Bronchial epithelial cell (primary cell): ENCODE data around the gene FAM53B. TPM values are rescaled to one million over a fixed set of nuclear protein-coding genes. Genes with fewer than 3 reads are reported as not detected.

Experiments used
- DNase-seq: peaks from one replicate; pipeline ENCODE4 v3.0.0-alpha.2; 2010; ENCODE audit warnings: low read depth
- FAIRE-seq: peaks from 2 replicates; lab custom pipeline; 2011; peaks lifted over from hg19 to GRCh38; lab: Jason Lieb, UNC
- H3K27me3 ChIP-seq: 2 replicates; pipeline ENCODE4 v1.5.1; 2011; ENCODE audit warnings: low read length; ENCODE audit not compliant: control insufficient read depth, insufficient read depth
- H3K36me3 ChIP-seq: 2 replicates; pipeline ENCODE4 v1.5.1; 2011; ENCODE audit warnings: low read length; ENCODE audit not compliant: control insufficient read depth, insufficient read depth
- H3K4me3 ChIP-seq: 2 replicates; pipeline ENCODE4 v1.5.1; 2011; ENCODE audit warnings: mild to moderate bottlenecking, low read depth, low read length, control low read depth
- total RNA-seq: library from RNA; depleted of rRNA; stranded (reverse); fragments of >200 nt; gene quantifications from 2 replicates; pipeline ENCODE4 v1.2.1, GENCODE V29; 2014
- TF ChIP-seq, protein P1 (sequence below): IDR thresholded peaks from 2 replicates; pipeline ENCODE4 v1.5.1; 2011; ENCODE audit warnings: mild to moderate bottlenecking, moderate library complexity, low read length, control low read depth, inconsistent platforms; ENCODE audit not compliant: insufficient read depth, severe bottlenecking

Gene FAM53B
- total RNA-seq, 1 donor from 2014 or later = 19.5 TPM

DNA sequence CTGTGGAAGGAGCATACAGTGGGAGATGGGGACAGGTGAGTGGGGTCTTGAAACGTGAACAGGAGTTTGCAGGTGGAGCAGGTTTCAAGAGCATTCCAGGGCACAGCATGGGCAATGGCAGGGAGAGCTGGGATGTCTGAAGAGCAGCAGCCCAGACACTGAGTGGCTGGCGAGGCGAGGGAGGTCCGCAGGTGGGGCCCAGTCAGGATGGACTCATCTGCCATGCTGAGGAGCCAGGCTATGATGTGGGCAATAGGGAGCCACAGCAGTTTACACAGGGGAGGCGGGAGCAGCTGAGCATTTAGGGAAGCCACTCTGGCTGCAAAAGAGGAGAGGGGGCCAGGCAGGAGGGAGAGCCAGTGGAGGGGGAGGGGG, 138.7 kb downstream of the FAM53B start:
- TF ChIP-seq, protein P1, sequence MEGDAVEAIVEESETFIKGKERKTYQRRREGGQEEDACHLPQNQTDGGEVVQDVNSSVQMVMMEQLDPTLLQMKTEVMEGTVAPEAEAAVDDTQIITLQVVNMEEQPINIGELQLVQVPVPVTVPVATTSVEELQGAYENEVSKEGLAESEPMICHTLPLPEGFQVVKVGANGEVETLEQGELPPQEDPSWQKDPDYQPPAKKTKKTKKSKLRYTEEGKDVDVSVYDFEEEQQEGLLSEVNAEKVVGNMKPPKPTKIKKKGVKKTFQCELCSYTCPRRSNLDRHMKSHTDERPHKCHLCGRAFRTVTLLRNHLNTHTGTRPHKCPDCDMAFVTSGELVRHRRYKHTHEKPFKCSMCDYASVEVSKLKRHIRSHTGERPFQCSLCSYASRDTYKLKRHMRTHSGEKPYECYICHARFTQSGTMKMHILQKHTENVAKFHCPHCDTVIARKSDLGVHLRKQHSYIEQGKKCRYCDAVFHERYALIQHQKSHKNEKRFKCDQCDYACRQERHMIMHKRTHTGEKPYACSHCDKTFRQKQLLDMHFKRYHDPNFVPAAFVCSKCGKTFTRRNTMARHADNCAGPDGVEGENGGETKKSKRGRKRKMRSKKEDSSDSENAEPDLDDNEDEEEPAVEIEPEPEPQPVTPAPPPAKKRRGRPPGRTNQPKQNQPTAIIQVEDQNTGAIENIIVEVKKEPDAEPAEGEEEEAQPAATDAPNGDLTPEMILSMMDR = no peak
- H3K36me3 ChIP-seq = no peaks in the 10 kb centered on the region
- FAIRE-seq (no peak), DNase-seq (no peak)
- H3K27me3 ChIP-seq = no peaks in the 10 kb centered on the region
- H3K4me3 ChIP-seq = no peak overlapping the region

DNA sequence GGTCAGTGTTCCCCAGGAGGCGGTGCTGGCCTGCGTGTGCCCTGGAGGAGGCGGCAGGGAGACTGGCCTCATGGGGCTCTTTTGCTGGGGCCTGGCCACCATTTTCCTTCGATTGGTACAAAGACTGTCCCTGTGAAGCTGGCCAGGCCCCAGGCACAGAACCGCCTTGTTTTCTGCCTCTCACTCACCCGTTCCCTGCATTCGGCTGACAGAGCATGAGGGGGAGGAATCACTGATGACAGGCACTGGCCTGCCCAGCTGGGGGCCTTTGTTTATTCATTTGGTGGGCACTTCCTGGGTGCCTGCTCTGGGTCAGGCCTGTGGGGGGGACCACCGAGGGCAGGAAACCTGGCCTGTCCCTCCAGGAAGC, 139.2 kb downstream of the FAM53B start:
- Histone ChIP-seq H3K27me3 (no peaks in the 10 kb centered on the region), H3K4me3 (no peak overlapping the region), H3K36me3 (no peaks in the 10 kb centered on the region)
- FAIRE-seq (no peak), DNase-seq (no peak)
- TF ChIP-seq, protein P1 = no peak

DNA sequence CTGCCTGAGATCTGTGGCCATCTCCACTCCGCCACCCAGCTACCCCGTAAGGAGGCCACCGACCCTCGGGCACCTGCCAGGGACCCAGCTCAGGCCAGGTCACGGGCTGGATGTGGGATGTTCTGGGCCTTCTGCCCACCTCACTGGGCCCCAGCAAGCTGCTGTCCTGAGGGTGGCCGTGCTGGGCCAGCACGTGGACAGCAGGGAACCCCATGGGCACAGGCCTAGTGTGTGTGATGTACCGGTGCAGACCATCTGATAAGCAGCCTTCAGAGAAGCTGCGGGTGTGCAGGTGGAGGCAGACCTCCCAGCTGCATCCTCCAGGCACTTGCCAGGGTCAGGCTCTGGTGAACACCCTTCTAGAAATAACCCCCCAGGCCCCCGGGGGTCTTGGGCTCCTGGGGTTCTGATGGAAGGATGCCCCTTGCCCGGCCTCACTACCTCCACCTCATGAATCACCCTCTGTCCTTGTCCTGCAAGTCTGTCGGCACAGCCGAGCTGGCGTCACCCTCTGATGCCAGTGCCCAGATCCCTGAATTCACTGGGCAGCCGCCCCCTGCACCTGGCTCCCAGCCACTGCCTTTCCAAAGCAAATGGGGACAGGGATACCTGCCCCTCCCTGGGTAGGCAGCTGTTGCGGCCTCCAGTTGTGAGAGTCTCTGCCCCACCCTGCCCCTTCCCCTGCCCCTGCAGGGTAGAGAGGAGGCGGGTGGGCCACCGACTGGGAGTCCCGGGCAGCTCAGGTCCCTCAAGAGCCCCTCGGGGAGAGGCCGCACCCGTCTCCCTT, 139.8 kb downstream of the FAM53B start:
- Histone ChIP-seq H3K36me3 (no peaks in the 10 kb centered on the region), H3K27me3 (peaks cover 1% of the 10 kb centered on the region), H3K4me3 (no peak overlapping the region)
- no peak for DNase-seq
- TF ChIP-seq, protein P1 = no peak
- no peak for FAIRE-seq

DNA sequence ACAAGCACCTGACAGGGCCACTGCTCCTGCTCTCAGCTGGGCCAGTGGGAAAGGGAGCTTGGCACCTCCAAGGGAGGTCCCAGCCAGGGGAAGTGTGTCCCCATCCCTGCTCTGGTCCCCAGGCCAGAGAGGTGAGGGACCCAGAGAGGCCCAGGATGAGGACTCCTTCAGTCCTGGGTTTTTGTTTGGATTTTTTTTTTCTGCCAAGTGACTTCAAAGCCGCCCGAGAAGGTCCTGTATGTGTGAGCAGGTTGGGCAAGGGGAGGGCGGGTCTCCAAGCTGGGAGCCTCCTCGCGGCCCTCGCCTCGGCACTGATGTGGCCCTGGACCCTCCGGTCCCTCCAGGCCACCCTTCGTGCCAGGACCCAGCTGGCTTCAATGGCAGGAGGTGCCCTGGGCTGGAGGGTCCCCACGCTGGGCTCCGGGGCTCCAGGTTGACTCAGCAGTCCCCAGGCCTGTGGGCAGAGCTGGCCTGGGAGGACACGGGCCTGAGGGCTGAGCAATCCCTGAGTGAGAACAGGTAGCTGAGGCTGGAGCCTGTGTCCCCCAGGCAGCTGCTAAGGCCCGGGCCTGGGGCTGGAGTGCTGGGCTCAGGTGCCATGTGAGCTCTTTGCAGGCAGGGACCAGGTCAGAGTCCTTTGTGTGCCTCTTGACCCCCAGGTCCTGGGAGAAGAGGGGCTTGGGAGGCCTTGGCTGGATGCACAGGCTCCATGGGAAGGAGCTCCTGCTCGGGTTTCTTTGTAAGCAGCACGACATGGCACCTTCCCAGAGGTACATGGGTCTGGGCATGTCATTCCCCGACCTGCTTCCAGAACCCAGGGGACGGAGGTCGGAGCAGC, 140.6 kb downstream of the FAM53B start:
- Histone ChIP-seq H3K27me3 (peaks cover 1% of the 10 kb centered on the region), H3K4me3 (no peak overlapping the region), H3K36me3 (no peaks in the 10 kb centered on the region)
- no peak for DNase-seq
- TF ChIP-seq, protein P1 = no peak
- FAIRE-seq = no peak

DNA sequence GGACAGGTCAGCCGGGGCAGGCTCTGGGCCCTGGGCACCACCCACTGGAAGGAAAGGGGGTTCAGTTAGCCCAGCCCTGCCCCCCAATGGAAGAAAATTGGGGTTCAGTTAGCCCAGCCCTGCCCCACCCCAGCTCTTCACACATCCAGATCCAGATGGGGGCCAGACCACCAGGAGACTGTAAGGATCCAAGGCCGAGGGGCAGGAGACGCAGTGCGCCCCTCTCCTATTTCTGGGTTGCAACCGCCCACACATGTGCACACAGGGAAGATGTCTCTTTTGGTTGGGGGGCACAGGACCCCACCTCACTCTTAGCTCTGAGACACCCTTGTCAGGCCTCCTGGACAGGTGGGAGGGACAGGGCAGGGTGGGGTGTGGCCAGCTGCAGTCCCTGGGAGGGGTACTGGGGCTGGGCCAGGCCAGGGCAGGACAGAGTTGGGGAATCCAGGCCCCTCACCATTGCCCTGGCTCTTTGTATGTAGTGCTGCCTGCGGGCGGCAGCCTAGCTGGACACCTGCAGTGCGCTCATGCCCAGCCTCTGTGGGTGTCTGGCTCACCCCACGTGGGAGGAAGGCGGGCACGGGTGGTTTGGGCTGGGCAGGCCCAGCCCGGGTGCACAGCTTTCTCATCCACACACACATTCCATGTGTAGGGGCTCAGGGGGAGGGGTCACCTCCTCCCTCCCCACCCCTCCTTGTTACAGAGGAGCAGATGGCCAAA, 141.4 kb downstream of the FAM53B start:
- DNase-seq (no peak), FAIRE-seq (no peak)
- H3K27me3 ChIP-seq = peaks cover 1% of the 10 kb centered on the region
- TF ChIP-seq, protein P1 = no peak
- H3K36me3 ChIP-seq = no peaks in the 10 kb centered on the region
- no peak overlapping the region for H3K4me3 ChIP-seq
